ENCODE results near the gene COPA.
A peak's percentile ranks its signal among the peaks of the same experiment; 100 is the strongest.

The COPA gene

DNA sequence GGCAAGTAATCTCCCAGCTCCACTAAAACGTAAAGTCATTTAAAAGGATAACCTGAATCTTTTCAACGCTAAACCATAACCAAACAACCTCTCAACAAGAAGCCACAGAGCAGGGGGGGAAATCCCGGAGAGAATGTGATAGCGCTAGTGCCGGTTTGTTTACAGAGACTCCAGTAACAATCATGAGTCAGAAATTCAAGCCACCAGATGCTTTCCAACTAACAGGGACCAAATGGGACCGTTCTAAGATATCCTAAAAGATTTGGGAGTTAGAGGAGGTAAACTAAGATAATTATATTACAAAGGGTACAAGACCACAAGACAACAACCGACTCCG, 81.5 kb downstream of the COPA start:
- no peaks in the 10 kb centered on the region for H3K27me3 ChIP-seq (replicated peaks; ENCODE audit: insufficient read depth, low read length)
- peak overlapping the region; percentile 94 for H3K9ac ChIP-seq (ENCODE audit: low read length)
- H3F3A ChIP-seq (ENCODE audit: insufficient read depth, low read length): peaks cover 25% of the 10 kb centered on the region
- peak overlapping the region; percentile 88 for H3K4me3 ChIP-seq (ENCODE audit: low read length)
- H3K27ac ChIP-seq (ENCODE audit: low read length): peak overlapping the region; percentile 92
- peaks cover 57% of the 10 kb centered on the region for H3K79me2 ChIP-seq (ENCODE audit: low read length)
- H4K20me1 ChIP-seq (ENCODE audit: insufficient read depth, low read length): no peaks in the 10 kb centered on the region
- H3K4me1 ChIP-seq (ENCODE audit: low read length): peaks cover 19% of the 10 kb centered on the region
- peak overlapping the region; percentile 67 for H3K4me2 ChIP-seq (ENCODE audit: low read depth, low read length)
- H3K9me3 ChIP-seq (replicated peaks; ENCODE audit: insufficient read depth, low read length): no peaks in the 10 kb centered on the region
- TF ChIP-seq, protein P1, sequence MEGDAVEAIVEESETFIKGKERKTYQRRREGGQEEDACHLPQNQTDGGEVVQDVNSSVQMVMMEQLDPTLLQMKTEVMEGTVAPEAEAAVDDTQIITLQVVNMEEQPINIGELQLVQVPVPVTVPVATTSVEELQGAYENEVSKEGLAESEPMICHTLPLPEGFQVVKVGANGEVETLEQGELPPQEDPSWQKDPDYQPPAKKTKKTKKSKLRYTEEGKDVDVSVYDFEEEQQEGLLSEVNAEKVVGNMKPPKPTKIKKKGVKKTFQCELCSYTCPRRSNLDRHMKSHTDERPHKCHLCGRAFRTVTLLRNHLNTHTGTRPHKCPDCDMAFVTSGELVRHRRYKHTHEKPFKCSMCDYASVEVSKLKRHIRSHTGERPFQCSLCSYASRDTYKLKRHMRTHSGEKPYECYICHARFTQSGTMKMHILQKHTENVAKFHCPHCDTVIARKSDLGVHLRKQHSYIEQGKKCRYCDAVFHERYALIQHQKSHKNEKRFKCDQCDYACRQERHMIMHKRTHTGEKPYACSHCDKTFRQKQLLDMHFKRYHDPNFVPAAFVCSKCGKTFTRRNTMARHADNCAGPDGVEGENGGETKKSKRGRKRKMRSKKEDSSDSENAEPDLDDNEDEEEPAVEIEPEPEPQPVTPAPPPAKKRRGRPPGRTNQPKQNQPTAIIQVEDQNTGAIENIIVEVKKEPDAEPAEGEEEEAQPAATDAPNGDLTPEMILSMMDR (IDR thresholded peaks at IDR 0.05; ENCODE audit: low read length): no peak
- no peak for TF ChIP-seq EZH2phosphoT487 (IDR thresholded peaks at IDR 0.05; ENCODE audit: low read length)
- no peak for TF ChIP-seq EZH2 (optimal IDR thresholded peaks at IDR 0.05; ENCODE audit: low read depth, low read length)
- no peaks in the 10 kb centered on the region for H3K36me3 ChIP-seq (replicated peaks; ENCODE audit: insufficient read depth, low read length)
- no peaks in the 10 kb centered on the region for H3K9me2 ChIP-seq (replicated peaks; ENCODE audit: insufficient read depth, low read length)
- peak overlapping the region; percentile 59 for H2AFZ ChIP-seq (ENCODE audit: low read length)
- DNase-seq: peak; percentile 86

DNA sequence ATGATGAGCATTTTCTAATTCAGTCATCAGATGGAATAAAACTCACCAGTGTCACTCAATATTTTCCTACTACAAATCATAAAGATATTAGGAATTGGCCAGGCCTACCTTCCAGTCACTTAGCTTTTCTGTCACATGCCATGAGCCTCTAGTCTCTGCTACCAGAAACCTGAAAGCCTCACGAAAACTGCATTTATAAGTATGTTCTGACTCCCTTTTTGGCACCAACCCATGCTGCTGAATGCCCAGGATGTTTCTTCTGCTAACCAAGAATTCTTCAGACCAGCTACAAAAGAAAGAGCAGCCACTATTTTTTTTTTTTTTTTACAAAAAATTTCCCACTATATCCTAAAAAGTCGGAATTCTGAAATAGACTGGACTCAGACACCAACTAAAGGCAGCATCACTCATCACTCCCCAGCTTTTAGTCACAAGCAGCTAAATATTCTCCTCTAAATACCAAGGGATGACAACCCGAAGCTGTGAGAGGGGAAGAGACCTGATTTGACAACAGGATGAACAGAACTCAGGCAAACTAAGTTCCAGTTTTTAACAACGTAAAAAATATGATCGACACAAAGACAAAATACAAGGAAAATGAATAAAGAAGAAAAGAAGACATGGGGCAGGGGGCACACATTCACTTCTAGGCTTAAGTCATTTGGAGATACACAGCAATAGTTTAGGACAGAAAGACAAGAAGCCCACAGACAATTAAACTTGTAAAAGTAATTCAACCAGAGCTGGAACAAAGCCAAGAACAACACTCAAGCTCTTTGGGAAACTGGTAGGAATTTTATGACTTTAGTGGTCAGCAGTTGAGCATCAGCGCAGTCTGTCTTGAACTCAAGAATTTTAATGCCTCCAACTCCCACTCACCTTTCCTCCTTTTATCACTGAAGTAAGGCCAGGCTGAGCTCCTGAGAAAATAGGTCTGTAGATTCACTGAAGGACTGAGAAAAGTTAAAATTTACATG, 82.4 kb downstream of the COPA start:
- H3K79me2 ChIP-seq (ENCODE audit: low read length): peaks cover 64% of the 10 kb centered on the region
- H3K4me1 ChIP-seq (ENCODE audit: low read length): peaks cover 19% of the 10 kb centered on the region
- DNase-seq: no peak
- peaks cover 25% of the 10 kb centered on the region for H3F3A ChIP-seq (ENCODE audit: insufficient read depth, low read length)
- no peaks in the 10 kb centered on the region for H4K20me1 ChIP-seq (ENCODE audit: insufficient read depth, low read length)
- peak overlapping the region; percentile 94; the same call in 1 of the 2 replicates for H3K9ac ChIP-seq (ENCODE audit: low read length)
- no peaks in the 10 kb centered on the region for H3K9me3 ChIP-seq (replicated peaks; ENCODE audit: insufficient read depth, low read length)
- H3K27me3 ChIP-seq (replicated peaks; ENCODE audit: insufficient read depth, low read length): no peaks in the 10 kb centered on the region
- H3K36me3 ChIP-seq (replicated peaks; ENCODE audit: insufficient read depth, low read length): no peaks in the 10 kb centered on the region
- H3K9me2 ChIP-seq (replicated peaks; ENCODE audit: insufficient read depth, low read length): no peaks in the 10 kb centered on the region
- peak overlapping the region; percentile 88 for H3K4me3 ChIP-seq (ENCODE audit: low read length)
- peak overlapping the region; percentile 67 for H3K4me2 ChIP-seq (ENCODE audit: low read depth, low read length)
- peak overlapping the region; percentile 92; the same call in 1 of the 2 replicates for H3K27ac ChIP-seq (ENCODE audit: low read length)
- H2AFZ ChIP-seq (ENCODE audit: low read length): no peak overlapping the region
- TF ChIP-seq EZH2 (optimal IDR thresholded peaks at IDR 0.05; ENCODE audit: low read depth, low read length): no peak
- TF ChIP-seq, protein P1 (IDR thresholded peaks at IDR 0.05; ENCODE audit: low read length): no peak

DNA sequence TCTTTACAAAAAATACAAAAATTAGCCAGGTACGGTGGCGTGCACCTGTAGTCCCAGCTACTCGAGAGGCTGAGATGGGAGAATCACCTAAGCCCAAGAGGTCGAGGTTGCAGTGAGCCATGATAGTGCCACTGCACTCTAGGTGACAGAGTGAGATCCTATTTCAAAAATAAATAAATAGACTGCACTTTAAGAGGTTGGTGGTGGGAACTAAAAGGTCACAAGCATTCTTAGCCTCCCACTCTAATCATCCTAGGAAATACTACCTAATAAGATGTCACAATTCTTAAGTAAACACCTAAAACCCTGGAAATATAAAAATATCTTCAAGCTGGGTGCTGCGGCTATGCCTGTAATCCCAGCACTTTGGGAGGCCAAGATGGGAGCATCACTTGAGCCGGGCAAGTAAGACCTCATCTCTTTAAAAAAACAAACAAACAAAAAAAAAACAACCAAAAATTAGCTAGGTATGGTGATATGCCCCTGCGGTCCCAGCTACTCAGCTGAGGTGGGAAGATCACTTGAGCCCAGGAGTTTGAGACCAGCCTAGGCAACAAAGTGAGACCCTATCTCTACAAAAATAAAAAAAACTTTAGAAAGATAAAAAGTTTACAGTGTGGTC, 84.8 kb downstream of the COPA start:
- TF ChIP-seq, protein P1 (IDR thresholded peaks at IDR 0.05; ENCODE audit: low read length): no peak
- TF ChIP-seq EZH2phosphoT487 (IDR thresholded peaks at IDR 0.05; ENCODE audit: low read length) (no peak), EZH2 (optimal IDR thresholded peaks at IDR 0.05; ENCODE audit: low read depth, low read length) (no peak)
- H3F3A ChIP-seq (ENCODE audit: insufficient read depth, low read length): peaks cover 17% of the 10 kb centered on the region
- H3K4me1 ChIP-seq (ENCODE audit: low read length): peaks cover 15% of the 10 kb centered on the region
- no peak for DNase-seq
- no peak overlapping the region for H3K4me2 ChIP-seq (ENCODE audit: low read depth, low read length)
- no peak overlapping the region for H3K4me3 ChIP-seq (ENCODE audit: low read length)
- no peaks in the 10 kb centered on the region; the same call in 1 of the 2 replicates for H3K36me3 ChIP-seq (replicated peaks; ENCODE audit: insufficient read depth, low read length)
- H3K9ac ChIP-seq (ENCODE audit: low read length): no peak overlapping the region
- peaks cover 73% of the 10 kb centered on the region for H3K79me2 ChIP-seq (ENCODE audit: low read length)
- no peak overlapping the region for H3K27ac ChIP-seq (ENCODE audit: low read length)
- no peaks in the 10 kb centered on the region for H3K27me3 ChIP-seq (replicated peaks; ENCODE audit: insufficient read depth, low read length)
- no peaks in the 10 kb centered on the region for H3K9me2 ChIP-seq (replicated peaks; ENCODE audit: insufficient read depth, low read length)
- no peaks in the 10 kb centered on the region for H4K20me1 ChIP-seq (ENCODE audit: insufficient read depth, low read length)
- H2AFZ ChIP-seq (ENCODE audit: low read length): no peak overlapping the region
- H3K9me3 ChIP-seq (replicated peaks; ENCODE audit: insufficient read depth, low read length): no peaks in the 10 kb centered on the region

All from MM.1S (cell line).